Endothelial cell of umbilical vein (primary cell): Measurements from ENCODE around the gene MTMR6. TPM values are rescaled to one million over a fixed set of nuclear protein-coding genes. Genes with fewer than 3 reads are reported as not detected.

ENCODE experiments used
- BruUV-seq: library from RNA; stranded (reverse); fragments of 400-500 nt; replicated peaks from 2 replicates; lab custom pipeline; 2021; lab: Mats Ljungman, UMichigan
- CTCF ChIA-PET: fragments of 300-600, 350-600 bp; sonication (Branson Sonifier 250); formaldehyde crosslinking; loops from one replicate; lab custom pipeline; 2021; ENCODE audit warnings: antibody characterized with exemption, inconsistent platforms; lab: Charles Lee
- POLR2A ChIA-PET: fragments of 300-600, 350-600 bp; sonication (Branson Sonifier 250); formaldehyde crosslinking; loops from one replicate; lab custom pipeline; 2021; ENCODE audit warnings: antibody characterized with exemption, inconsistent platforms; lab: Charles Lee
- DNase-seq: peaks from one replicate; pipeline ENCODE4 v3.0.0-alpha.2; 2011; ENCODE audit warnings: low read depth, low spot score
- FAIRE-seq: peaks from 2 replicates; lab custom pipeline; 2011; peaks lifted over from hg19 to GRCh38; lab: Jason Lieb, UNC
- H2AFZ ChIP-seq: 2 replicates; pipeline ENCODE4 v1.6.0; 2012; ENCODE audit warnings: low read depth, low read length, control low read depth, inconsistent platforms
- H3K27ac ChIP-seq: 2 replicates; pipeline ENCODE4 v1.5.1; 2011; ENCODE audit warnings: low read depth, mild to moderate bottlenecking, control low read depth, low read length, moderate library complexity; ENCODE audit not compliant: insufficient read depth
- H3K27me3 ChIP-seq, 2 experiments: 2 replicates each; pipeline versions ENCODE4 v1.6.0 to v1.6.1; 2011; ENCODE audit warnings: low read length in 2 of 2, mixed read lengths in 1 of 2; ENCODE audit not compliant: control insufficient read depth in 2 of 2, insufficient read depth in 2 of 2
- H3K36me3 ChIP-seq, 2 experiments: 2 replicates in 1 of 2; 3 replicates in 1 of 2; pipeline ENCODE4 v1.5.1; 2011; ENCODE audit warnings: low read length in 2 of 2, mild to moderate bottlenecking in 1 of 2, moderate library complexity in 1 of 2; ENCODE audit not compliant: control insufficient read depth in 2 of 2, insufficient read depth in 2 of 2; ENCODE audit errors: extremely low read depth in 1 of 2
- H3K4me1 ChIP-seq: 3 replicates; pipeline ENCODE4 v1.5.1; 2011; ENCODE audit warnings: mild to moderate bottlenecking, low read length; ENCODE audit not compliant: control insufficient read depth, insufficient read depth; ENCODE audit errors: extremely low read depth
- H3K4me2 ChIP-seq: 2 replicates; pipeline ENCODE4 v1.6.1; 2011; ENCODE audit warnings: low read length, control low read depth, mixed read lengths; ENCODE audit not compliant: insufficient read depth
- H3K4me3 ChIP-seq, 3 experiments: fragments of 200-600 bp in 1 of 3; sonication (generic), shearing (Covaris generic) in 1 of 3; replicated peaks in 1 of 3; 2 replicates each; pipeline ENCODE4 v1.5.1; 2011 to 2016; ENCODE audit warnings: control low read depth in 3 of 3, low read length in 3 of 3, mild to moderate bottlenecking in 2 of 3, inconsistent platforms in 1 of 3, low read depth in 1 of 3, moderate library complexity in 1 of 3; ENCODE audit not compliant: insufficient read depth in 1 of 3
- H3K79me2 ChIP-seq: 2 replicates; pipeline ENCODE4 v1.6.0; 2012; ENCODE audit warnings: low read length, inconsistent platforms; ENCODE audit not compliant: control insufficient read depth, insufficient read depth
- H3K9ac ChIP-seq: replicated peaks from 2 replicates; pipeline ENCODE3; 2011; ENCODE audit warnings: low read length, control low read depth; ENCODE audit not compliant: insufficient read depth; ENCODE audit errors: extremely low read depth
- H3K9me1 ChIP-seq: replicated peaks from 3 replicates; pipeline ENCODE4 v1.6.0; 2011; ENCODE audit warnings: mild to moderate bottlenecking, low read length; ENCODE audit not compliant: control insufficient read depth, insufficient read depth; ENCODE audit errors: extremely low read depth
- H3K9me3 ChIP-seq: replicated peaks from 2 replicates; pipeline ENCODE4 v1.5.1; 2012; ENCODE audit warnings: low read length, inconsistent platforms; ENCODE audit not compliant: control insufficient read depth, insufficient read depth
- H4K20me1 ChIP-seq: replicated peaks from 2 replicates; pipeline ENCODE3; 2011; ENCODE audit warnings: mild to moderate bottlenecking, low read length; ENCODE audit not compliant: control insufficient read depth, insufficient read depth; ENCODE audit errors: extremely low read depth
- EZH2 ChIP-seq: IDR thresholded peaks from 2 replicates; pipeline ENCODE4 v1.6.1; 2012; ENCODE audit warnings: borderline replicate concordance, low read depth, mild to moderate bottlenecking, moderate library complexity, low read length, inconsistent platforms; ENCODE audit not compliant: severe bottlenecking
- FOS ChIP-seq: IDR thresholded peaks from 2 replicates; pipeline ENCODE4 v1.6.1; 2011; ENCODE audit warnings: mild to moderate bottlenecking, low read length, moderate library complexity, borderline replicate concordance; ENCODE audit not compliant: insufficient read depth
- GATA2 ChIP-seq: IDR thresholded peaks from 2 replicates; pipeline ENCODE4 v1.7.0; 2011; ENCODE audit warnings: low read depth, mild to moderate bottlenecking, moderate library complexity, mixed read lengths, low read length; ENCODE audit not compliant: insufficient read length, insufficient read depth
- JUN ChIP-seq: IDR thresholded peaks from 2 replicates; pipeline ENCODE4 v1.6.1; 2011; ENCODE audit warnings: borderline replicate concordance, low read depth; ENCODE audit not compliant: insufficient read length, insufficient read depth
- MYC ChIP-seq: IDR thresholded peaks from one replicate; pipeline ENCODE4 v1.6.1; 2011; ENCODE audit warnings: mild to moderate bottlenecking, low read depth, low read length
- POLR2A ChIP-seq: IDR thresholded peaks from 2 replicates; pipeline ENCODE4 v1.6.1; 2012; ENCODE audit warnings: low read depth, mild to moderate bottlenecking, control low read depth, low read length
- POLR2AphosphoS5 ChIP-seq: IDR thresholded peaks from 2 replicates; pipeline ENCODE4 v1.6.1; 2012; ENCODE audit warnings: low read depth, mild to moderate bottlenecking, control low read depth, low read length, moderate library complexity; ENCODE audit not compliant: insufficient read depth
- dilution Hi-C: fragments of 300-500 bp; cut with MboI; formaldehyde crosslinking; loops from one replicate; pipeline ENCODE4 v1.15.0; 2019; ENCODE audit warnings: low sequenced_read_pairs; ENCODE audit not compliant: extremely low pct_ligation_motif_present
- intact Hi-C: fragments of 100-400 bp; cut with micrococcal nuclease; formaldehyde crosslinking; loops from one replicate; pipeline ENCODE4 v1.10.0; 2022
- polyA plus RNA-seq, 4 experiments: library from polyadenylated mRNA; depleted of rRNA in 3 of 4; stranded (reverse) in 3 of 4; unstranded in 1 of 4; fragments of >200 nt; gene quantifications; 2 replicates each; pipeline versions ENCODE4 v1.2.1 to v1.2.3, GENCODE V29; 2011 to 2012; ENCODE audit warnings: missing spikeins in 1 of 4
- total RNA-seq: library from RNA; stranded (reverse); gene quantifications from 2 replicates; pipeline ENCODE4 v1.2.3, GENCODE V29; 2021
- TF ChIP-seq, protein P1 (sequence below), 2 donors: IDR thresholded peaks; 1 replicate in 1 of 2; 2 replicates in 1 of 2; pipeline ENCODE4 v1.5.1; 2011; ENCODE audit warnings: low read length in 2 of 2, mild to moderate bottlenecking in 2 of 2, moderate library complexity in 2 of 2, control low read depth in 1 of 2, inconsistent platforms in 1 of 2, low read depth in 1 of 2; ENCODE audit not compliant: insufficient read depth in 1 of 2; ENCODE audit errors: extremely low read depth in 1 of 2

The MTMR6 gene
- total and polyA plus RNA-seq, 2 donors (not counting 3 experiments of a cell fraction or from before 2014, with no cell fraction given): 10.2 to 20.9 TPM

GRCh38 chr13:25244123-25244522, 43.2 kb downstream of the MTMR6 start:
- intact Hi-C loops: no loop called here
- no peaks in the 10 kb centered on the region for H4K20me1 ChIP-seq
- H3K9me1 ChIP-seq: peaks cover 2% of the 10 kb centered on the region
- H3K36me3 ChIP-seq: peaks cover 0 to 4% of the 10 kb centered on the region in 2 experiments
- no peak for TF ChIP-seq EZH2
- TF ChIP-seq MYC: no peak
- TF ChIP-seq GATA2: no peak
- TF ChIP-seq JUN: no peak
- no peak for TF ChIP-seq FOS
- no peak for TF ChIP-seq POLR2AphosphoS5
- DNase-seq (no peak), FAIRE-seq (no peak)
- H3K27ac ChIP-seq: no peak overlapping the region
- H3K79me2 ChIP-seq: no peaks in the 10 kb centered on the region
- H3K9ac ChIP-seq: no peak overlapping the region
- dilution Hi-C loops: no loop called here
- BruUV-seq: no TSS peak
- ChIA-PET CTCF (interaction anchor here (1.4 kb wide), 1 partner anchor 11 kb away, joined by 4 read pairs; no protein-coding TSS in a partner anchor), POLR2A (no interaction called here)
- no peaks in the 10 kb centered on the region for H3K4me1 ChIP-seq
- no peak overlapping the region for H3K4me3 ChIP-seq
- no peaks in the 10 kb centered on the region for H3K9me3 ChIP-seq
- no peak overlapping the region for H3K4me2 ChIP-seq
- H3K27me3 ChIP-seq: no peaks in the 10 kb centered on the region
- no peak overlapping the region for H2AFZ ChIP-seq

GRCh38 chr13:25242956-25243355, 44.3 kb downstream of the MTMR6 start:
- H2AFZ ChIP-seq: no peak overlapping the region
- H3K9me3 ChIP-seq: no peaks in the 10 kb centered on the region
- no peaks in the 10 kb centered on the region for H4K20me1 ChIP-seq
- DNase-seq (no peak), FAIRE-seq (peak; percentile 33)
- CTCF ChIA-PET: interaction anchor here (1.4 kb wide), 1 partner anchor 10 kb away, joined by 4 read pairs; no protein-coding TSS in a partner anchor
- no peaks in the 10 kb centered on the region for H3K27me3 ChIP-seq
- intact Hi-C loops (no loop called here), dilution Hi-C loops (no loop called here)
- no peak overlapping the region for H3K4me2 ChIP-seq
- peaks cover 2% of the 10 kb centered on the region for H3K9me1 ChIP-seq
- H3K4me1 ChIP-seq: no peaks in the 10 kb centered on the region
- no peak overlapping the region for H3K4me3 ChIP-seq
- no peak for TF ChIP-seq MYC
- TF ChIP-seq, protein P1, sequence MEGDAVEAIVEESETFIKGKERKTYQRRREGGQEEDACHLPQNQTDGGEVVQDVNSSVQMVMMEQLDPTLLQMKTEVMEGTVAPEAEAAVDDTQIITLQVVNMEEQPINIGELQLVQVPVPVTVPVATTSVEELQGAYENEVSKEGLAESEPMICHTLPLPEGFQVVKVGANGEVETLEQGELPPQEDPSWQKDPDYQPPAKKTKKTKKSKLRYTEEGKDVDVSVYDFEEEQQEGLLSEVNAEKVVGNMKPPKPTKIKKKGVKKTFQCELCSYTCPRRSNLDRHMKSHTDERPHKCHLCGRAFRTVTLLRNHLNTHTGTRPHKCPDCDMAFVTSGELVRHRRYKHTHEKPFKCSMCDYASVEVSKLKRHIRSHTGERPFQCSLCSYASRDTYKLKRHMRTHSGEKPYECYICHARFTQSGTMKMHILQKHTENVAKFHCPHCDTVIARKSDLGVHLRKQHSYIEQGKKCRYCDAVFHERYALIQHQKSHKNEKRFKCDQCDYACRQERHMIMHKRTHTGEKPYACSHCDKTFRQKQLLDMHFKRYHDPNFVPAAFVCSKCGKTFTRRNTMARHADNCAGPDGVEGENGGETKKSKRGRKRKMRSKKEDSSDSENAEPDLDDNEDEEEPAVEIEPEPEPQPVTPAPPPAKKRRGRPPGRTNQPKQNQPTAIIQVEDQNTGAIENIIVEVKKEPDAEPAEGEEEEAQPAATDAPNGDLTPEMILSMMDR (IDR thresholded peaks at IDR 0.05; ENCODE audit: extremely low read depth in 1 of 2, insufficient read depth in 1 of 2, low read depth in 1 of 2, low read length in 2 of 2): no peak
- no peak for TF ChIP-seq POLR2A
- TF ChIP-seq EZH2: no peak
- H3K27ac ChIP-seq: no peak overlapping the region
- no peak overlapping the region for H3K9ac ChIP-seq
- no peaks in the 10 kb centered on the region for H3K79me2 ChIP-seq
- POLR2A ChIA-PET: no interaction called here
- no TSS peak for BruUV-seq
- H3K36me3 ChIP-seq: no peaks in the 10 kb centered on the region
